GM12878 (cell line): ENCODE measurements around the gene TMSB10. TPM values are rescaled to one million over a fixed set of nuclear protein-coding genes. Genes with fewer than 3 reads are reported as not detected.

Experiments used
- EZH2 ChIP-seq: IDR thresholded peaks from 2 replicates; pipeline ENCODE4 v1.6.1; 2012; ENCODE audit warnings: low read depth, mild to moderate bottlenecking, control low read depth, inconsistent platforms, low read length, borderline replicate concordance; ENCODE audit not compliant: control insufficient read depth
- MLLT1 ChIP-seq: fragments of 450-650 bp; IDR thresholded peaks from 2 replicates; pipeline ENCODE4 v1.6.1; 2016; ENCODE audit warnings: mild to moderate bottlenecking
- NFYA ChIP-seq: IDR thresholded peaks from 2 replicates; pipeline ENCODE4 v1.6.1; 2011; ENCODE audit warnings: low read depth, mild to moderate bottlenecking, low read length, improper control_type of control experiment, borderline replicate concordance
- POLR2A ChIP-seq: IDR thresholded peaks from 2 replicates; pipeline ENCODE4 v1.6.1; 2011; ENCODE audit warnings: low read depth, mild to moderate bottlenecking, low read length
- RELA ChIP-seq: fragments of 450-650 bp; IDR thresholded peaks from 2 replicates; pipeline ENCODE4 v1.8.0; 2014; ENCODE audit warnings: borderline replicate concordance; ENCODE audit not compliant: partially characterized antibody
- REST ChIP-seq: IDR thresholded peaks from 2 replicates; pipeline ENCODE4 v1.6.1; 2012; ENCODE audit warnings: mild to moderate bottlenecking, low read depth, low read length
- TAF1 ChIP-seq: IDR thresholded peaks from 2 replicates; pipeline ENCODE4 v1.6.1; 2011; ENCODE audit warnings: mild to moderate bottlenecking, low read depth, low read length, borderline replicate concordance
- polyA plus RNA-seq, 11 experiments: library from polyadenylated mRNA; depleted of rRNA in 4 of 11; unstranded in 6 of 11; stranded (reverse) in 5 of 11; fragments of >200 nt; fragmentation: Nextera tagmentation in 4 of 11; fragmentation: Illumina TruSeq in 1 of 11; extraction: Ambion mirVana in 4 of 11; extraction: Trizol in 1 of 11; gene quantifications; 1 replicate in 1 of 11; 2 replicates in 10 of 11; pipeline versions ENCODE4 v1.2.1 to v1.2.3, GENCODE V29; 2011 to 2016; ENCODE audit warnings: inconsistent platforms in 2 of 11, missing spikeins in 2 of 11, low read depth in 1 of 11
- total RNA-seq, 4 experiments: library from RNA; depleted of rRNA in 3 of 4; stranded (reverse); fragments of >200 nt in 3 of 4; fragmentation: Illumina TruSeq in 1 of 4; extraction: Trizol in 1 of 4; gene quantifications; 2 replicates each; pipeline versions ENCODE4 v1.2.1 to v1.2.3, GENCODE V29; 2013 to 2021

Gene TMSB10
- total and polyA plus RNA-seq, 10 of the 15 experiments (the other 5 are each of a cell fraction or from before 2014, with no cell fraction given) = 1,406 to 4,860 (median 3,381) TPM

GRCh38 chr2:84906900-84907714 lies 1.7 kb downstream of the TMSB10 start (continued):
- TF ChIP-seq REST (no peak), MLLT1 (no peak), EZH2 (no peak), NFYA (no peak), TAF1 (peak; percentile 10; the same call in 1 of the 2 replicates), POLR2A (peak; percentile 77), RELA (no peak)
